ENCODE data around the gene MMP24OS.

GRCh38 chr20:35296101-35296554 lies 18.2 kb upstream of the MMP24OS start:
- no peak for TF ChIP-seq CTCF (conservative IDR thresholded peaks at IDR 0.05)
- TF ChIP-seq ZFX (IDR thresholded peaks at IDR 0.05), result no peak

All from C4-2B (cell line).